CD4-positive, alpha-beta T cell treated with Interleukin-2 at 100 ng/mL for 4 hours (primary cell): ENCODE results near the gene INAFM2.

Experiments used
- DNase-seq: peaks from one replicate; pipeline ENCODE4 v3.0.0-alpha.2; 2020; ENCODE audit warnings: low spot score

Gene INAFM2

GRCh38 chr15:40306908-40307307 is 16.6 kb upstream of the INAFM2 start:
- no peak for DNase-seq

- peak; percentile 67 for DNase-seq
Measured at GRCh38 chr15:40307421-40308211, 15.9 kb upstream of the INAFM2 start, which contains the start of gene PLCB2. Gene PLCB2, minus strand, starts transcription at chr15:40307935. Its CDS starts 263 bp downstream, at chr15:40307672.

GRCh38 chr15:40309344-40309862 is 14.1 kb upstream of the INAFM2 start:
- no peak for DNase-seq

- peak; percentile 68 for DNase-seq
Measured at GRCh38 chr15:40310001-40310959, 13.2 kb upstream of the INAFM2 start.

- no peak for DNase-seq
Measured at GRCh38 chr15:40310993-40311392, 12.5 kb upstream of the INAFM2 start.

- no peak for DNase-seq
Measured at GRCh38 chr15:40312370-40313158, 10.9 kb upstream of the INAFM2 start.

GRCh38 chr15:40313531-40314398 is 9.7 kb upstream of the INAFM2 start:
- DNase-seq: peak; percentile 68

- no peak for DNase-seq
Measured at GRCh38 chr15:40314723-40315276, 8.7 kb upstream of the INAFM2 start.

GRCh38 chr15:40316931-40317330 is 6.6 kb upstream of the INAFM2 start:
- no peak for DNase-seq

- no peak for DNase-seq
Measured at GRCh38 chr15:40317580-40317979, 5.9 kb upstream of the INAFM2 start.

- no peak for DNase-seq
Measured at GRCh38 chr15:40320409-40320808, 3.1 kb upstream of the INAFM2 start.

GRCh38 chr15:40320931-40321371 is 2.5 kb upstream of the INAFM2 start:
- DNase-seq: peak; percentile 80

GRCh38 chr15:40322531-40323238 is 807 bp upstream of the INAFM2 start:
- no peak for DNase-seq

- DNase-seq: no peak
Measured at GRCh38 chr15:40323953-40324937, 753 bp downstream of the INAFM2 start.

GRCh38 chr15:40325188-40325587 is 1.7 kb downstream of the INAFM2 start:
- DNase-seq: no peak

- DNase-seq: no peak
Measured at GRCh38 chr15:40325700-40326099, 2.2 kb downstream of the INAFM2 start.

GRCh38 chr15:40327457-40327856 is 4.0 kb downstream of the INAFM2 start:
- no peak for DNase-seq

- no peak for DNase-seq
Measured at GRCh38 chr15:40328176-40328575, 4.7 kb downstream of the INAFM2 start.
